ENCODE results near the gene HIF1A.
"Not testable (repeated sequence)": the region's sequence is repeated elsewhere in the genome, so short reads cannot be mapped to it uniquely, and the experiment has no call there.

HIF1A gene

GRCh38 chr14:61694830-61695694 is at the start of gene HIF1A:
TSS of gene HIF1A (plus strand) at chr14:61695513. CDS start at chr14:61695805, 292 bp downstream.
- peak; percentile 98 for DNase-seq

GRCh38 chr14:61646366-61647116 is 48.8 kb upstream of the HIF1A start:
- no peak for DNase-seq

DNA sequence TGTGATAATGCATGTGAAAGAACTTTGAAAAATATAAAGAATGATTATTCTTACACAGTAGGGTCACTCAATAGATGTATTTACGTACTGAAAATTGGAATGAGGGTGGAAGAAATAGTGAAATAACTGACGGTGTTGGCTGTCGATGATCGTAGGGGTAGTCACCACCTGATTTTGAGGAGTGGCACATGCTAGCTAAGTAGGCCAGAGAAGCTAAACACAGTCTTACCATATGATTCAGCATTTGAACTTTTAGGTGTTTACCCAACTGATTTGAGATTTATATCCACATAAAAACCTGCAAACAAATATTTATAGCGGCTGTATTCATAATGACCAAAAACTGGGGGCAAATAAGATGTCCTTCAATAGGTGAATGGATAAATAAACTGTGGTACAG is 47.6 kb upstream of the HIF1A start:
- DNase-seq = no peak

DNA sequence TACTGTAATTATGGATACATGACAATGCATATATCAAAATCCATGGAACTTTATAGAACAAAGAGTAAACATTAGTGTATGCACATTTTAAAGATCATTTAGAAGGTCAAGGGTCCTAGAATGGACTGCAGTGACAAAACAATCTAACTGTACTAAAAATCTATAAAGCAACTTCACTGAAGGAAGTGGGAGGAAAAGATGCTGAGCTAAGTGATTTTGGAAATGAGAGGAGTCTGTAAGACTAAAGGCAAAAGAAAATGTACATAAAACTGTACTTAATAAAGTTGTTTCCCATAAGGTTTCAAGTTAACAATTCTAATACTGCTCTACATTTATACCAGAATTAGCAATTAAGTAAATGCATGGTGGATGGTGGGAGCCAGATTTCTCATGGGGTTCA is 46.9 kb upstream of the HIF1A start:
- no peak for DNase-seq

DNA sequence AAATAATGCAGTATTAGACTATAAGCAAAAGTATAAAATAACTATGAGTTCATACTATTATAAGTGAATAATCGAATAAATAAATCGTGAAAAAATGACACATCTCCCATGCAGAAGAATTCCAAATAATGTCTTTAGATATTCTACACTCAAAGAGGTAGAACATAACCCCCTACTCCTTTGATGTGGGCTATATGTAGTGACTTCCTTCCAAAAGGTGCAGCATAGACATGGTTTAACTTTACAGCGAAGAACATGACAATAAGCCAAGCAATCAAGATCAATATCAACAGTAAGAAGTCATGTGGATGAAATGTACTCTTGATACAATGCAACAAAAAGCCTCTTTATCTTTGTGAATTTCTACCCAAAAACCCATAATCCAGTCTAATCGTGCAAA is 46.0 kb upstream of the HIF1A start:
- DNase-seq = no peak

- no peak for DNase-seq
Observed at GRCh38 chr14:61651355-61651754, 44.0 kb upstream of the HIF1A start.

- no peak for DNase-seq
Observed at GRCh38 chr14:61652526-61653262, 42.6 kb upstream of the HIF1A start.

DNA sequence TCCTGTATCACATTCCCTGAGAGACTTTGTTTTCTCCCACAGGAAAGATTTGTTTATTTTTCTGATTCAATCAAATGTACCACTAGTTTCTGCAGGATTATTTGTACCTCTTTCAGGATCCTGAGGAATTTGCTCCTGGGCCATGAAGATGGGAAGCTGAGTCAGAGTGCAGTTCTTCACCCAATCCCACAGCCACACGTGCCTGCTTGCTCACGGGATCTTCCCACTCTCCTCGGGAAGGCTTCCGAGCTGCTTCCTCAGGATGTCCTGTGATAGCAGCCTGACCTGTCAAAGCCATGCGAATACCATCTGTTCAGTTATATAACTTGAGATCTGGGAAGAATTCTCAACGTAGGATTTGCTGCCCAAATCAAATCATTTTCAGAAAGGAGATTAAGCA is 41.8 kb upstream of the HIF1A start:
- DNase-seq = no peak

- DNase-seq = no peak
Observed at GRCh38 chr14:61654026-61654425, 41.3 kb upstream of the HIF1A start.

GRCh38 chr14:61655777-61656176 is 39.5 kb upstream of the HIF1A start:
- DNase-seq = no peak

GRCh38 chr14:61656341-61656740 is 39.0 kb upstream of the HIF1A start:
- no peak for DNase-seq

GRCh38 chr14:61658111-61658510 is 37.2 kb upstream of the HIF1A start:
- not testable (repeated sequence) for DNase-seq

- DNase-seq = no peak
Observed at GRCh38 chr14:61659582-61659981, 35.7 kb upstream of the HIF1A start.

DNA sequence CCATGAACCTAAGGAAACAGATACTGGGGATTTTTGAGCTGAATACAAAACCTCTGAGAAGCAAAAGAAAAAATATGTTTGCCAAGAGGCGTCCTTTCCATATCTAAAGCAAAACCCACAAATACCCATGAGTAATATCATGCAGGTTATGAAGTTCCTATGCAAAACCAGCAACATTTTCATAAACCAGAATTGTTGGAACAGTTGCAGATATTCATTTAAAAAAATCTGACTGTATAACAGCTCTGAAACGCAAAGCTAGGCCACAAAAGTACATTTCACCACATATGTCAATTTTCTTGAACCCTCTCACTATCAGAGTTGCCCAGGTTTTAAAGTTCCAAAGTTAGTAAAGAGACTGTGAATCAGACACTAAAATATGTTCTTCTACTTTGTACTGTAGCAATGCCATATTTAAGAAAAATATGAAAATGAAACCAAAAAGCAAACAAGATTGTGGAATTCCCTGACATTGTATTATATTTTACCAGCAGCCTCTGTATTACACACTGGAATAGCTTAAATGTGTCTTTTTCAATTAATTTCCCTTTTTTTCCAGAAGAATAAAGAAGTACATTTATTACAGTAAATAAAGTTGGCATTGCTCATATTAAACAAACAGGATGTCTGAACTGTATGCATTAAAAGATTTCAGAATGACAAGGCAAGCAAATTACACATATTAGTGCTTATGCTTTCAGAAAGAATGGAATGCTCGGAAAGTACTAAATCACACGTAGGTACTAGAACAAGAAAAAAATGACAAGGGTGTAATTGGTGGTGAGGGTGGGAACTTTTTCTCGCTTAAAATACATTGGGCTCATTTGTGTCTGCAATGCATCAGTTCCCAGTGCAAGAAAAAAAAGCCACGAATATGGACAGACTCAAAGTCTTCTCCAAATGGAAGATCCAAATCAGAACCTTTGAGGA is 33.6 kb upstream of the HIF1A start:
- no peak for DNase-seq

GRCh38 chr14:61662437-61663311 is 32.6 kb upstream of the HIF1A start:
- no peak for DNase-seq

DNA sequence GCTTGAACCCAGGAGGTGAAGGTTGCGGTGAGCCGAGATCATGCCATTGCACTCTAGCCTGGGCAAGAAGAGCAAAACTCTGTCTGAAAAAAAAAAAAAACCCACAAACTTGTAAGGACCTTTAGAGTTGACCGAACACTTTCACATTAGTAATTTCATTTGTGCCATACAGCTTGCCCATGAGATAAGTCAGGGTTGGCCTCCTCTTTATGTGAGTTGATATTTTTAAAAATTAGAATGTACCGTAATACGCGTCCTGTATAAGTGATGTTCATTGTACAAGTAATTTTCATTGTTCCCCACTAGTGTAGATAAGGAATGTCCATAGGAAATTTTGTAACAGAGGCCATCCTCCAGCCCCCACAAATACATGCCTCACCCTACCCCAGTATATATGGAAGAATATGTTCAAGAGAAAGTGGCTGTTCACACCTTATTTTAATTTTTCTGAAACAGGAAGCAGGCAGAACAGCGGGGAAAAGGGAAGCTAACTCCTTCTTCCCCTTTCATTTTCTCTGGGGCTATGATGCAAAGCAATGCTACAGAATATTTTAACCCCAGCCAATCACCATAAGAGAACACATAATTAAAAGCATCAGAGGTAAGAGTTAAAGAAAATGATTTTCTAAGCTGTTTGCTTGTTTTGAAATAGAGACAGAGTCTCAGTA is 31.9 kb upstream of the HIF1A start:
- no peak for DNase-seq

DNA sequence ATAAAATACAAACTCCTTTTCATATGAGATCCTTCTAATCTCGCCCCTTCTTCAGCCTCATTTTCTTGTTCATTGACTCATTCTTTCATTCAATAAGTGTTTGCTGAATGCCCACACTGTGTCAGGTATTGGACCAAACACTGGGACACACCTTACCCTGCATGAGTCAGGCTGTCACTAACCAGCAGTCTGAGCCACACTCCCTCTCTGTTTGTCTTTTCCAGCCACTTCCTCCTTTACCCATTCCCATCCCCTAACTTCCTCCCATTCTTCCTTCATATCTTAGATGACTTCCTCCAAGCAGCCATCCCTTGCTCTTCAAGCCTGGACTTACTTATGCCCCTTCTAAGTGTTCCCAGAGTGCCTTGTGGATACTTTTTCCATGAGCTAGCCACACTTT is 27.0 kb upstream of the HIF1A start:
- no peak for DNase-seq

DNA sequence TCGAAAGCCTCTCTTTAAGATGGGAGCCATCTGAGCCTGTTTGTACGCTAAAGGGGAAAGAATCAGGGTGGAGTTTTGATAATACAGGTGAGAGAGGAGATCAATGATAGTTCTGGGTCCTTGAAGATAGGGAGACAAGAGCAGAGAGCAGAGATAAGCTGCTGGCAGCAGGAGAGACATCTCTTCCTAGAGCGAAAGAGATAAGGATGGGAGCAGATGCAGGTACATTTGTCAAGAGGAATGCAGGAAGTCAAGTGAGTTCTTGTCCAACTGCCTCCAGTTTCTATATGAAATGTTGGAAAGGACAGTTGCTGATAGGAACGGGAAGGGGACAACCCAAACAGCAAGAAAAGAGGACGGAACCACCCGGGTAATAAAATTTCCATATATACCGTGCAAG is 24.7 kb upstream of the HIF1A start:
- no peak for DNase-seq

DNA sequence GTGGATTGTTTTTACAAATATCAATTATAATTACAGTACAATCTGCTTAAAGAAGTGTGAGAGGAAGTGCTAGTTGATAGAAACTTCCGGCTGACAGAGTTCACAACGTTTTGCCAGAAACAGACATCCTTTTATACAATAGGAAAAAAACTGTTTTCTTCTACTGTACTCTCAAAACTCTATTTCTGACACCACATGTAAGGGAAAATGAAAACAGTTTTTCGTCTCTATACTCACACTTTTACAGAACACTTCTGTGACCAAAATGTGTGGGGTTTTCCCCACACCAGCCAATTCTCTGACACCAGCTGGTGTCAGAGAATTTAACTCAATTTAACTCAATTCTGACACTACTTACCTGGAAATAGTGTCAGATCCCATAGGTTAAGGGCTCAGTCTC is 24.2 kb upstream of the HIF1A start:
- no peak for DNase-seq

GRCh38 chr14:61672796-61673195 is 22.5 kb upstream of the HIF1A start:
- no peak for DNase-seq

GRCh38 chr14:61673305-61673704 is 22.0 kb upstream of the HIF1A start:
- DNase-seq = no peak

All from left hindlimb (tissue), 1 donor.